PC-3 (cell line): ENCODE results near the gene CEP152.

Experiments used
- CTCF ChIP-seq: fragments of 300-600 bp; sonication (generic); conservative IDR thresholded peaks from 2 replicates; pipeline ENCODE4 v1.5.1; 2017; ENCODE audit warnings: antibody characterized with exemption, low read depth, mild to moderate bottlenecking, low read length
- EZH2 ChIP-seq: fragments of 300-600 bp; sonication (generic); IDR thresholded peaks from one replicate; pipeline ENCODE4 v1.6.1; 2017; ENCODE audit warnings: antibody characterized with exemption, mild to moderate bottlenecking, low read length; ENCODE audit not compliant: unreplicated experiment
- EZH2phosphoT487 ChIP-seq: fragments of 300-600 bp; sonication (generic); IDR thresholded peaks from 2 replicates; pipeline ENCODE4 v1.6.1; 2018; ENCODE audit warnings: mild to moderate bottlenecking, antibody characterized with exemption, low read length, borderline replicate concordance

DNA sequence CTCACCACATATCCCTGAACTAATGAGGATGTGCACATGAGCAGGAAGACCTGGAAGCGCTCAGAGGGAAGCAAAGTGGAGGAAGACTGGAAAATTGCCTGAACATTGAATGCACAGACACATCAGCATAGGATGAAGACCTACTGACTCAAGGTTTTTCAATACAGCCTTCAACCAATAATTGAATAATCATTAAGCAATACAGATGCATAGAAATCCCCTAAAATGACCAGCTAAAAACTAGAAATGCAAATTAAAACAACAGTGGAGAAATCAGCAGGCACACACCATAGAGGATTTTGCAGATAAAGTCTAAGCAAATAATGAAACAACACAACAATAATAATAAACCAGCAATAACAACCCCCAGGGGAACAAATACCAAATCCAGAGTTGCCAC, 80.4 kb downstream of the CEP152 start:
- no peak for TF ChIP-seq CTCF
- TF ChIP-seq EZH2: no peak
- no peak for TF ChIP-seq EZH2phosphoT487
